ENCODE results near the gene TDRD12. TPM values are rescaled to one million over a fixed set of nuclear protein-coding genes. Genes with fewer than 3 reads are reported as not detected.

Gene TDRD12
- polyA plus RNA-seq, 1 donor (not counting 4 experiments of a cell fraction or from before 2014, with no cell fraction given), result 0.04 TPM

DNA sequence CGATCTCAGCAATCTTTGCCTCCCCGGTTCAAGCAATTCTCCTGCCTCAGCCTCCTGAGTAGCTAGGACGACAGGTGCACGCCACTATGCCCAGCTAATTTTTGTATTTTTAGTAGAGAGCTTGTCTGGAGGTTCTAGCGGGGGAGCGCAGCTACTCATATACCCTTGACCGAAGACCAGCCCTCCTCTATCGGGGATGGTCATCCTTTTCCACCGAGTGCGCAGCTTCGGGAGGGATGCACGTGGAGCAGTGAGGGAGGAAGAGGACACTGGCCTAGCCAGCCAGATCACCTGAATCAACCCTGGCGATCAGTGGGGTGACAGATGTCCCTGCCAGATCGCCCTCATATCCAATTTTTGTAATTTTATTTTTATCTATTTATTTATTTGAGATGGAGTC is 143.2 kb downstream of the TDRD12 start:
- dilution Hi-C loops (cut with MboI; ENCODE audit: extremely low pct_ligation_motif_present, low sequenced_read_pairs), result no loop called here
- DNase-seq (ENCODE audit: low read depth, low spot score), result no peak
- Histone ChIP-seq H3K27ac (ENCODE audit: control insufficient read depth, insufficient read depth, low read length) (no peak overlapping the region), H3K36me3 (ENCODE audit: control insufficient read depth in 2 of 2, extremely low read depth in 1 of 2, insufficient read depth in 2 of 2, low read length in 2 of 2) (no peaks in the 10 kb centered on the region), H3K4me1 (ENCODE audit: control insufficient read depth, extremely low read depth, insufficient read depth, low read length) (no peaks in the 10 kb centered on the region), H3K9me3 (ENCODE audit: control insufficient read depth, low read depth, low read length) (no peaks in the 10 kb centered on the region), H3K4me3 (ENCODE audit: control insufficient read depth in 2 of 3, extremely low read depth in 1 of 3, insufficient read depth in 2 of 3, low read depth in 1 of 3, low read length in 3 of 3) (no peak overlapping the region), H2AFZ (ENCODE audit: control insufficient read depth, low read length) (no peak overlapping the region), H3K9me1 (ENCODE audit: control insufficient read depth, extremely low read depth, insufficient read depth, low read length) (no peaks in the 10 kb centered on the region), H3K9ac (ENCODE audit: control insufficient read depth, extremely low read depth, insufficient read depth, low read length) (no peak overlapping the region), H3K79me2 (ENCODE audit: control insufficient read depth, insufficient read depth, low read length) (no peaks in the 10 kb centered on the region), H4K20me1 (ENCODE audit: control insufficient read depth, extremely low read depth, insufficient read depth, low read length) (no peaks in the 10 kb centered on the region), H3K27me3 (ENCODE audit: control insufficient read depth, extremely low read depth, insufficient read depth, low read length) (no peaks in the 10 kb centered on the region), H3K4me2 (ENCODE audit: control insufficient read depth, extremely low read depth, insufficient read depth, low read depth, low read length) (no peak overlapping the region)
- TF ChIP-seq, protein P1, sequence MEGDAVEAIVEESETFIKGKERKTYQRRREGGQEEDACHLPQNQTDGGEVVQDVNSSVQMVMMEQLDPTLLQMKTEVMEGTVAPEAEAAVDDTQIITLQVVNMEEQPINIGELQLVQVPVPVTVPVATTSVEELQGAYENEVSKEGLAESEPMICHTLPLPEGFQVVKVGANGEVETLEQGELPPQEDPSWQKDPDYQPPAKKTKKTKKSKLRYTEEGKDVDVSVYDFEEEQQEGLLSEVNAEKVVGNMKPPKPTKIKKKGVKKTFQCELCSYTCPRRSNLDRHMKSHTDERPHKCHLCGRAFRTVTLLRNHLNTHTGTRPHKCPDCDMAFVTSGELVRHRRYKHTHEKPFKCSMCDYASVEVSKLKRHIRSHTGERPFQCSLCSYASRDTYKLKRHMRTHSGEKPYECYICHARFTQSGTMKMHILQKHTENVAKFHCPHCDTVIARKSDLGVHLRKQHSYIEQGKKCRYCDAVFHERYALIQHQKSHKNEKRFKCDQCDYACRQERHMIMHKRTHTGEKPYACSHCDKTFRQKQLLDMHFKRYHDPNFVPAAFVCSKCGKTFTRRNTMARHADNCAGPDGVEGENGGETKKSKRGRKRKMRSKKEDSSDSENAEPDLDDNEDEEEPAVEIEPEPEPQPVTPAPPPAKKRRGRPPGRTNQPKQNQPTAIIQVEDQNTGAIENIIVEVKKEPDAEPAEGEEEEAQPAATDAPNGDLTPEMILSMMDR (optimal IDR thresholded peaks at IDR 0.05 in 1 of 3, IDR thresholded peaks at IDR 0.05 in 1 of 3, conservative IDR thresholded peaks at IDR 0.05 in 1 of 3; ENCODE audit: extremely low read depth in 1 of 3, insufficient read depth in 2 of 3, low read length in 3 of 3), result no peak
- no peak for TF ChIP-seq EZH2 (IDR thresholded peaks at IDR 0.05; ENCODE audit: low read length)
- FAIRE-seq, result no peak

DNA sequence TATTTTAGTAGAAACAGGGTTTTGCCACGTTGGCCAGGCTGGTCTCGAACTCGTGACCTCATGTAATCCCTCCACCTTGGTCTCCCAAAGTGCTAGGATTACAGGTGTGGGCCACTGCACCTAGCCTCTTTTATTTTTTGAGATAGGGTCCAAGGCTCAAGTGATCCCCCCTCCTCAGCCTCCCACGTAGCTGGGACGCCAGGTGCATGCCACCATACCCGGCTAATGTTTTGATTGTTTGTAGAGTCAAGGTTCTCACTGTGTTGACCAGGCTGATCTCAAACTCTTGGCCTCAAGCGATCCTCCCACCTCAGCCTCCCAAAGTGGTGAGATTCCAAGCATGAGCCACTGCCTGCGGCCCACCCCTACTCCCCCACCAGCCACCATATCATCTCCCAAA is 143.7 kb downstream of the TDRD12 start:
- H3K27me3 ChIP-seq (ENCODE audit: control insufficient read depth, extremely low read depth, insufficient read depth, low read length), result no peaks in the 10 kb centered on the region
- no peaks in the 10 kb centered on the region for H3K9me1 ChIP-seq (ENCODE audit: control insufficient read depth, extremely low read depth, insufficient read depth, low read length)
- H3K4me3 ChIP-seq (ENCODE audit: control insufficient read depth in 2 of 3, extremely low read depth in 1 of 3, insufficient read depth in 2 of 3, low read depth in 1 of 3, low read length in 3 of 3), result no peak overlapping the region
- DNase-seq (ENCODE audit: low read depth, low spot score) (no peak), FAIRE-seq (no peak)
- no peak overlapping the region for H3K9ac ChIP-seq (ENCODE audit: control insufficient read depth, extremely low read depth, insufficient read depth, low read length)
- H4K20me1 ChIP-seq (ENCODE audit: control insufficient read depth, extremely low read depth, insufficient read depth, low read length), result no peaks in the 10 kb centered on the region
- dilution Hi-C loops (cut with MboI; ENCODE audit: extremely low pct_ligation_motif_present, low sequenced_read_pairs), result no loop called here
- H3K4me2 ChIP-seq (ENCODE audit: control insufficient read depth, extremely low read depth, insufficient read depth, low read depth, low read length), result no peak overlapping the region
- no peak overlapping the region for H2AFZ ChIP-seq (ENCODE audit: control insufficient read depth, low read length)
- TF ChIP-seq, protein P1 (optimal IDR thresholded peaks at IDR 0.05 in 1 of 3, IDR thresholded peaks at IDR 0.05 in 1 of 3, conservative IDR thresholded peaks at IDR 0.05 in 1 of 3; ENCODE audit: extremely low read depth in 1 of 3, insufficient read depth in 2 of 3, low read length in 3 of 3), result no peak
- TF ChIP-seq EZH2 (IDR thresholded peaks at IDR 0.05; ENCODE audit: low read length), result no peak
- no peak overlapping the region for H3K27ac ChIP-seq (ENCODE audit: control insufficient read depth, insufficient read depth, low read length)
- no peaks in the 10 kb centered on the region for H3K4me1 ChIP-seq (ENCODE audit: control insufficient read depth, extremely low read depth, insufficient read depth, low read length)
- H3K9me3 ChIP-seq (ENCODE audit: control insufficient read depth, low read depth, low read length), result no peaks in the 10 kb centered on the region
- no peaks in the 10 kb centered on the region for H3K36me3 ChIP-seq (ENCODE audit: control insufficient read depth in 2 of 2, extremely low read depth in 1 of 2, insufficient read depth in 2 of 2, low read length in 2 of 2)
- H3K79me2 ChIP-seq (ENCODE audit: control insufficient read depth, insufficient read depth, low read length), result no peaks in the 10 kb centered on the region
